T-helper 1 cell (primary cell): ENCODE data around the gene CREB3L2.
"Not testable (repeated sequence)": the region's sequence is repeated elsewhere in the genome, so short reads cannot be mapped to it uniquely, and the experiment has no call there.

Experiments
- DNase-seq, 5 donors: peaks; one replicate each; pipeline ENCODE4 v3.0.0-alpha.2; 2012 to 2020

CREB3L2 gene

GRCh38 chr7:137928626-137929025, 73.3 kb downstream of the CREB3L2 start:
- DNase-seq: no peak

DNA sequence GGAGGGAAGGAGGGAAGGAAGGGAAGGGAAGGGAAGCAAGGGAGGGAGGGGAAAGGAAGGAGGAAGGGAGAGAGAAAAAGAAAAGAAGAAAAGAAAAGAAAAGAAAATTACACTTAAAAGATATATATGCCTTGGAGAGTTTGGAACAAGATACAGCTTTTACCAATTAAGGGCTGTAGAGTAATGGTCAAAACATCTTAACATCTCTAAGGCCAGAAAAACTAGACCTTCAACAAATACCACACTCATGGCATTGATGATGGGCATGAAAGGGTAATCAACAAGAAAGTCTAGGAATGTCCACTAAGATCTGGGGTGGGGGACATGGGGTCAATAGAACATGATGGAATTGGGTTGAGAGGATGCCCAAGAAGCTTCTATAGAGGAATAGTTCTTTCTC, 74.5 kb downstream of the CREB3L2 start:
- DNase-seq: no peak

DNA sequence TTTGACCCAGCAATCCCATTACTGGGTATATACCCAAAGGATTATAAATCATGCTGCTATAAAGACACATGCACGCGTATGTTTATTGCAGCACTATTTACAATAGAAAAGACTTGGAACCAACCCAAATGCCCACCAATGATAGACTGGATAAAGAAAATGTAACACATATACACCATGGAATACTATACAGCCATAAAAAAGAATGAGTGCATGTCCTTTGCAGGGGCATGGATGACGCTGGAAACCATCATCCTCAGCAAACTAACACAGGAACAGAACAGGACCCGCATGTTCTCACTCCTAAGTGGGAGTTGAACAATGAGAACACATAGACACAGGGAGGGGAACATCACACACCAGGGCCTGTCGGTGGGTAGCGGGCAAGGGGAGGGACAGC, 75.7 kb downstream of the CREB3L2 start:
- DNase-seq: not testable (repeated sequence)

DNA sequence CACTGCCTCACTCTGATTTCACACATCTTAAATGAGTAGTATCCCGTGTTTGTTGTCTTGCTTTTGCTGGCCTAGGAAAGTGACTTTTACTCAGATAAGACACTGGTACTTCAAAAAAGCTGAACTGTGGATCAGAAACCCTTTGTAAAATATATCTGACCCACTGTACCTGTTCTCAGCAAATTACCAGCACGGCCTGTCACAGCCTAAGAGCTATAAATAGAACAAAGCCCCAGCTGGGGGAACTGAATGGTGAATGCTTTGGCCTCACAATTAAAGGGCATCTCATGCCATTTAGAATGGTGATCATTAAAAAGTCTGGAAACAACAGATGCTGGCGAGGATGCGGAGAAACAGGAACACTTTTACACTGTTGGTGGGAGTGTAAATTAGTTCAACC, 76.1 kb downstream of the CREB3L2 start:
- no peak for DNase-seq

- no peak for DNase-seq
Measured at GRCh38 chr7:137925091-137925490, 76.8 kb downstream of the CREB3L2 start.

DNA sequence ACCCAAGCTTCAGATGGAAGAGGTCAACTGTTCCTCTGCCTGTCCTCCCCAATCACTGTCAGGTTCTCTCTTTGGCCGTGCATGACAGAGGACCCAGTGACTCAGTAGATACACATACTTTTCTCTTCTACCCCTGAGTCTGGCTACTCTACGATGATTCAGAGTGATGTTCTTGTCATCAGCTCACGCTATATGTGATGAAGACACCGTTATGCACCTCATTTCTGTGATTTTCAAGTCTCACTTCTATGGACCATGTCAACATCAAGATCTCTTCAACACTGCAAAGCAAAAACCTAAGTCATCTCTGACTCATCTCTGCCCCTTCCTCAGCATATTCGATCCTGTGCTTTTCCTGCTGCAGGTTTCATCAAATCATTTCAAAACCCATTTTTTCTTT, 78.5 kb downstream of the CREB3L2 start:
- DNase-seq: peak in 1 of 5 donors; percentile 56

DNA sequence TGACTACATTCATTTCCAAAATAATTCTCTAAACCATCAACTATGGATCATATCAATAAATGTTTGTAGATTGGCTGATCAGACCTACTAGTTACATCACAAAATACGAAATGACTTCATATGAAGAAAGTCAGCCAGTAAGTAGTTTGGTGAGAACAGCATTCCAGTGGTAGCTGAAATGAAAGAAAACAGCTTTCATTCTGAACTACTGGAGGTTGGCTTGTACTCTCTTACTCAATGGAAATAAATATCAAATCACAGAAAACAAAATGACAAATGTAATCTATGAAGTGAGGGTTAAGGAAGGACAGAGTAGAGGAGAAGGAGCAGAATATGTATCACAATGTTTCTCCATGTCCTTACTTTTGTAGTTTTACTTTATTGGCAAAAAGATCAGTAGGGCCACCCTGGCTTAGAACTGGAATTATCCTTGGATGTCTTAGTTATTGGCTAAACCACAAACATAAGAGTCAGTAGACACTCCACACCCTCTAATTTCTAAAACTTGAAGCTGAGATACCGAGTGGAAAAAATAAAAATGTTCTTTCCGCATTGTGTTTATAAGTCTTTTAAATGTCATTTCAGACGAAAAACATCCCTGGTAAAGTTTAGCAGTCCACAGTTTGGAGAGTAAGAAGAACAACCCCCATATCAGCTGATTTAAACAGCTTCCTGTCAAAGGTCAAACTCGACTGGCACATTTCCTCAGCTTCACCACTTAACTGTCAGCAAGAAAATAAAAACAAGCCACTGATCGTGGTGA, 81.1 kb downstream of the CREB3L2 start:
- peak in 1 of 5 donors; percentile 12 for DNase-seq

- no peak for DNase-seq
Measured at GRCh38 chr7:137919987-137920386, 81.9 kb downstream of the CREB3L2 start.

DNA sequence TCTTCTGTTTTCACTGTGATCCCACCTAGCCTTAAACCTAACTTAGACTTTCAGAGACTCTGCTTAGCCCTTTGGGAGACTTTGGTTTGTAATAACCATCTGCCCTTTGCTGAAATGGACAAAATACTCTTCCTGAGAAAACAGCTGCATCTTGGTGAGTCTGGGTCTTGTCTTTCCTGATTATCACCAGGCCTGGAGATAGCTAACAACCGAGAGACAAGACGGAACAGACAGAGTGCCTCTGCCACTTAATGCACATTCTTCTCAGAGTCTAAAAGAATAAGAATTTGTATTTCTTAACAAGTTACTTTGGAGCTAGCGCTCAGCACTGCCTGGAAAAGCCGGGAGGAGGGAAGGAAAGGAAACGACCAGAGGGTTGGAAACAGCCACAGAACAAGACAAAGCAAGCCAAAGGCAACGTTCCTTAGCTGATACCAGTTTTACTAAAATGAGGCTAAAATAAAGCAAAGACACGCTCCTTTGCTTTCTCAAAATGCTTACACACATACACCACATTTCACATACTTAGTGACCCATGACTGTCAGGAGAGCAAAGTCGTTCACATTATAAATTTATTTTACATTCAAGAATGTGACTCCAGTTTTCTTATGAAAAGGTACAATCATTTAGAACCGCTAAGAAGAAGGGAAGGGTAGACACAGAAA, 84.8 kb downstream of the CREB3L2 start:
- no peak for DNase-seq

GRCh38 chr7:137916564-137916963, 85.3 kb downstream of the CREB3L2 start:
- DNase-seq: no peak

- no peak for DNase-seq
Measured at GRCh38 chr7:137915266-137915665, 86.6 kb downstream of the CREB3L2 start.

GRCh38 chr7:137913985-137914384, 87.9 kb downstream of the CREB3L2 start:
- DNase-seq: no peak

GRCh38 chr7:137909042-137909441, 92.8 kb downstream of the CREB3L2 start:
- no peak for DNase-seq

DNA sequence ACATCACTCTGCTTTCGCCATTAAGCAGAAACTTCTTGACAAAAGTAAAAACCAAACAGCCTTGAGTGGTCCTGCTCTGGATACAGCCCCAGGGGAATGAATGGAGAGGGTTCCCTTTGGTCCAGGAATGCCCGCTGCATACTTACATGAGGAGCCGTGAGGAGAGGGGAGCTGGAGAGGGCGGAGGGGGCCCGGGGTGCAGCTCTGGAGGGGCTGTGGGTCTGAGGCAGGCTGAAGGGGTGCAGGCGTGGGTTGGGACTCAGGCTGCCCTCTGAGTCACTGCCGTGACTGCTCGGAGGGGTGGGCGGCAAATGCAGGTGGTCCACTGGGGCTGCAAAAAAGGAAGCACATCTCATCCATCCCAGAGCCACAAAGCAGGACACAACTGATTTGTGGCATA, 93.8 kb downstream of the CREB3L2 start:
- DNase-seq: no peak

DNA sequence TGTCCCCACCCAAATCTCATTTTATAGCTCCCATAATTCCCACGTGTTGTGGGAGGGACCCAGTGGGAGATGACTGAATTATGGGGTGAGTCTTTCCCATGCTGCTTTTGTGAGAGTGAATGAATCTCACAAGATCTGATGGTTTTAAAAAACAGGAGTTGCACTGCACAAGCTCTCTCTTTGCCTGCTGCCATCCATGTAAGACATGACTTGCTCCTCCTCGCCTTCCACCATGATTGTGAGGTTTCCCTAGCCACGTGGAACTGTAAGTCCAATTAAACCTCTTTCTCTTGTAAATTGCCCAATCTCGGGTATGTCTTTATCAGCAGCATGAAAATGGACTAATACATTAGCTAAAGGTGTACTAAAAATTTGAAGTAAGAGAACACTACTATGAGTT, 95.2 kb downstream of the CREB3L2 start:
- not testable (repeated sequence) for DNase-seq

DNA sequence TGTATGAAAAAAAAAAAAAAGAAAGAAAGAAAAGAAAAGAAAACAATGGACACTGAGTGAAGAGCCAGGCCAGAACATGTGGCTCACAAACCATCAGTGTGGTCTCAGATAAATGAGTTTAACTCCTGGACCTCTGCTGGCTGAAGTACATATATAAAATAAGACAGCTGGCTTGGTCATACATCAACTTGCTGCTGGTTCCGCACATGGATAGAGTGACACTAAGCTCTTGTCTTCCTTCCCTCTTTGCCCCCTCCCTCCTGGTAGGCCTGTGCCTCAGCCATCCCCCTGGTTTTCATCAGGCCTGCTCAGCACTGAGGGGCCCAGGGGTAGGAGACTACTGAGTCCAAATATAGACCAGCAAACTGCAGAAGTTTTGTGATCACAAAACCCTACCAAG, 97.1 kb downstream of the CREB3L2 start:
- DNase-seq: no peak

DNA sequence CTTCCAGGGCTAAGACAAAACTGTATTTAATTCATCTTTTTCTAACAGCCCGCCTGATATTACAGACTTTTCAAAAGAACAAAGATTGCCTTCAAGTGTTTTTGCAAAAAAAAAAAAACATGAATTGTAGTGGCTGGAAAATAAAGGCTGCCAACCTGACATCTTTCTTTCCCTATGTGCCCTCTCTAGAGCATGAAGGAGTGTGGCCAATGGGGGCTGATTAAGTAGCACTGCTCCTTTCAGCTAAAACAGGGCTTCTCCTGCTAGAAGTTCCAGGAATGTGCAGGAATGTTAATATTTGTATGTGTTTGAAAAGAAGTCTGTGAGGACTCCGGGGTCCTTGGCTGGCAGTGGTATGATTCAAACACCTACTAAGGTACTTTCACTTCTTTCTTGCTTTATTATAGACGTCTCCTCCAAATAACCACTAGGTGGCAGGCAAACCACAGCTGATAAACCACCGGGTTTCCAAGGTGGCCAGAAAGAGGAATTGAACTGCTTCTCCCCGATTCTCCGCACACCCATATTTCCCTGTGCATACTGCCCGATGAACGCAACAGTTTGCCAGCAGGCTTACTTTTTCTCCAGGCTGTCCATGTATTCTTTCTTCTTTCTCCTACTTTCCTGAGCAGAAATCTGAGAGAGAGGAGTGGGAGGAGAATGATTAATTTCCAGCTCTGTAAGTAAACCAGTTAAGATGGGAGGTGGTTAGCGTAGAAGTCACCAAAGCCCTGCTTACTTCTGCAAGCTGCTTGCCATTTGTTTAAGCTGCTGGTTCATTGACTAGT, 98.3 kb downstream of the CREB3L2 start:
- peak in 4 of 5 donors; percentile 33 to 71 (median 50) for DNase-seq

DNA sequence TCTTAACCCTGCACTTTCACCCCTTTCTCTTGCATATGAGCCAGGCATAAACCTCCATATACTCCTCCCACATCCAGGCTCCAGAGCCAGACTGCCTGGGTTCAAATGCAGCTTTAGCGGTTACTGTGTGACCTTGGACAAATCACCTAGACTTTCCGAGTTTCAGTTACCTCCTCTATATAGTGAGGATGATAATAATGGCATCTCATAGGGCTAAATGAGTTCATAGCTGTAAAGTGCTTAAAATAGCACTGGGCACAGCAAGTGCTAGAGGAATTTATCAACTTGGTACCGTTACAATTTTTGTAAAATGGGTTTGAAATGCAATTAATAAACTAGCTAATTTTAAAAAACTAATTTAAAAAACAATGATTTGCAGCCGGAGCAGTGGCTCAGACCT, 101.7 kb downstream of the CREB3L2 start:
- DNase-seq: no peak

GRCh38 chr7:137898839-137899721, 102.8 kb downstream of the CREB3L2 start:
- DNase-seq: peak; percentile 49 to 72 (median 63)

GRCh38 chr7:137895301-137896221, 106.3 kb downstream of the CREB3L2 start:
- peak in 1 of 5 donors; percentile 73 for DNase-seq

DNA sequence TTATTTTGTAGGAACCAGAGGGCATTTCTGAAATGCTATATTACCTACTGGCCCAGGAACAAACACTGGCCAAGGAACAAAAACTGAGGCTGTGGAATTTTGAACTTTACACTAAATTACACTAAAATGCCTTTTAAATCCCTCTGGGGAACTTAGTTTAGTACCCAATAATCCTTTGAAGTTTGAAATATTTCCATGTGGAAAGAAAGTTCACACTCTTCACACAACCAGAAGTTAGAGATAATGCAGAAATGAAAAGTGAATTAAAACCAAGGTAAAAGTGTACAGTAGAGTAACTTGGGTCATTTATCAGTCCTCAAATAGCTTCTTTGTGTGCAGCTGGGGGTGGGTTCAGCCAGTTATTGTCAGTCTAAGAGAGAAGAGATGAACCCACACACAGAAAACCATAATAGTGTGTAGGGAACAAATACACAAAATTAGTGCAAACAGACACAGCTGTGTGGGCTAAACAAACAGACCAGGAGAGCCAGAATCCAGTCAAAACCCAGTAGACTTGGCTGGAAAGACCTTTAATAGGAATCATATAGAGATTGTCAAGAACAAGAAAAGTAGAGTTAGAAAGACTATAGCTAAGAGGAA, 108.6 kb downstream of the CREB3L2 start:
- DNase-seq: no peak
